ENCODE results near the gene AFG1L.
"Not testable (repeated sequence)": the region's sequence is repeated elsewhere in the genome, so short reads cannot be mapped to it uniquely, and the experiment has no call there.

The AFG1L gene

GRCh38 chr6:108518714-108519576, 224.1 kb downstream of the AFG1L start:
- no peak for DNase-seq (ENCODE audit: low read depth)

DNA sequence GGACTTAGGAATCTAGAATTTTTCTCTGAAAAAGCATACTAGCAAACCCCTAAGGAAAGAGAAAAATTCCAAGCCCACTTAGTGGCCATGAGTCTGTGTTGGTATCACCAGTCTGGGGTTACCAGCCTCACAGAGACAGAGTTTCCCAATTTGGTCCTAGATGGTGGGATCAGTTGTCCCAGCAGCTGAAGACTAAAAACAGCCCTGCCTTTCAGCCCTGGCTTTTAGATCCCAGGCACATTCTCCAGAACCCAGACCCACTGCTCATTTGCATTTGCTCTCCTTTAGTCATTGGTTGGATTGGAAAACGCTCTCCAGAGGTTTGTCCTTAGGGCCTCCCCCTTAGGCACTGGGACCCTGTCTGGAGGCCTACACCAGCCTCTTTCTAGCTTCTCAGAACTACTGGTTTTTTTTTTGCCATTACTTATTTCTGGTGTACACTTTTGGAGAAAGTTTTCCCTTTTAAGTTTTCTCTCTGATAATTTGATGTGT, 226.8 kb downstream of the AFG1L start:
- DNase-seq (ENCODE audit: low read depth), result no peak

- no peak for DNase-seq (ENCODE audit: low read depth)
Measured at GRCh38 chr6:108523697-108524096, 228.8 kb downstream of the AFG1L start.

- no peak for DNase-seq (ENCODE audit: low read depth)
Measured at GRCh38 chr6:108524528-108525248, 229.8 kb downstream of the AFG1L start.

DNA sequence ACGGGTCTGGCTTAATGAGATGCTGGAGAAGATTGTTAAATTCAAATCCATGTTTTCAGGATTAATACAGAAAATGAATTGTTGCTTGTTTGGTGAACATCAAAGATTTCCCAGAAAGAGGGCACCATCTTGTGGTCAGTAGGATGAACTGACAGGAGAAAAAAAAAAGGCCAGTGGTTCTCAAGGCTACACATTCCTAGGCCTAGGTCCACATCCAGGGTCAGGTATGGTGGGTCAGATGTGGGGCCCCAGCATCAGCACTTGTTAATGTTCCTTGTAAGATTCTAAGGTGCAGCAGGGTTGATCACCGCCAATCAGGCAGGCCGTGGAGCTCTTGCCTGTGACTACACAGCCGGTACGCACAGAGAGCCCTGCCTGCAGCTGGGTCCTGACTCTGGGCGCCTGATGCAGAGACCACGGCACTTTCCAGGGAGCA, 231.9 kb downstream of the AFG1L start:
- no peak for DNase-seq (ENCODE audit: low read depth)

DNA sequence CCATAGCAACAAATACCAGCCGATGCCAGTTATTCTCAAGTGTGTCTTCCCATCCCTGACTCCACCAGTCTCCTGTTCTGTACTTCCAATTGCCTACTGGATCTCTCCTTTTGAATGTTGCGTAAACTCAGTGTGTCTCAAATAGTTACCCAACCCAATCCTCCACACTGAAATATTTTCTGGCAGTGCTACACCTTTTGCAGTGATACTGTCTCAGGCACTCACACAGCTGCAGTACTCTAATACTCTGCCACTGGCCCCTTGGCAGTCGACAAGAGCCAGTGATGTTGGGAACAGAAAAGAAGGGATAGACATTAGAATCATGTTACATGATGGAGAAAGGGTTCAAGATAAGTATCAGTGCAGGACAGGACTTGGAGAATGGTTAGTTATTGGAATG, 234.0 kb downstream of the AFG1L start:
- DNase-seq (ENCODE audit: low read depth), result no peak

DNA sequence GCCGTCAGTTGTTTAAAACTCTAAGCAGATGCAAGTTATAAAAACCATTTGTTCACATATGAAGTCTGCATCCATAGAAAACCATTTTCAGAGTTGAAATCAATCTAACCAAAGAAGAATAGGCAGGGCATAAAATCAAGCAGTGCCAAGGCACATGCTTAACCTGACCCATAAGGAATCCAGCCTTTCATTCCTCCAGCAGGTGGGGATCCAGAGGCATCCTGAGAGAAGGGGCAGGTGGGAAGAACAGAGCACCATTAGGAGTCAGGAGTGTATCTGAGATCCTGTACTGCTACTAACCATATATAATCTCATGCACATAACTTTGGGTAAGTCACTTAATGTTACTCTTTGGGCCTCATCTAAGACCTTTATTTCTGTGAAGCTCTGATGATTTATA, 236.5 kb downstream of the AFG1L start:
- no peak for DNase-seq (ENCODE audit: low read depth)

DNA sequence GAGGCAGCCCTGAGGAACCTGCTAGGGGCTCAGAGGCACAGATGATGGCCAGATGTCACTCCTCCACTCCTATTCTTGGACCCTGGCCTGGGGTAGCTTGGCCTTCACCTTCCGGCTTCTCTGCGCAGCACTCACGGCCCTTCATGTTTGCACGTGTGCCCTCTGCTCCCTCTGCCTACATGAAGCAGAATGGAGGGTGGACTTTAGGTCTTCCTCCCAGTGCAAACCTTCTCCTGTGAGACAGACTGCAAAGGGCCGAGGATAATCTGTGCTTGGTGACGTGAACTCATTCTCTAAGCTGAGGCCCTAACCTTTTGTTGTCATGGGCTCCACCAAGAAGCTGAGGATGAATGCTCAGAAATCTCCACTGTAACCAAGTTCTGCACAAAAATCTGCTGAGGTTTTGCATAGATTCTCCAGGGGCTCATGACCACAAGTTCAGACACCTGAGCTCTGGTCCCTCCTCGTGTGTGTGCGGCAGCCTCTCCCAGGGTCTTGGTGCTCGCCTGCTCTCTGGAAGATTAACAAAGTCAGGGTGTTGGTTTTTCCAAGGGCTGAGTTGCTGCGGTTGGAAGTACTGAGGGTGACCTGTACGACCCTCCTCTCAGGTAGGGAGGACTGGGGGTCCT, 240.4 kb downstream of the AFG1L start:
- DNase-seq (ENCODE audit: low read depth), result no peak

DNA sequence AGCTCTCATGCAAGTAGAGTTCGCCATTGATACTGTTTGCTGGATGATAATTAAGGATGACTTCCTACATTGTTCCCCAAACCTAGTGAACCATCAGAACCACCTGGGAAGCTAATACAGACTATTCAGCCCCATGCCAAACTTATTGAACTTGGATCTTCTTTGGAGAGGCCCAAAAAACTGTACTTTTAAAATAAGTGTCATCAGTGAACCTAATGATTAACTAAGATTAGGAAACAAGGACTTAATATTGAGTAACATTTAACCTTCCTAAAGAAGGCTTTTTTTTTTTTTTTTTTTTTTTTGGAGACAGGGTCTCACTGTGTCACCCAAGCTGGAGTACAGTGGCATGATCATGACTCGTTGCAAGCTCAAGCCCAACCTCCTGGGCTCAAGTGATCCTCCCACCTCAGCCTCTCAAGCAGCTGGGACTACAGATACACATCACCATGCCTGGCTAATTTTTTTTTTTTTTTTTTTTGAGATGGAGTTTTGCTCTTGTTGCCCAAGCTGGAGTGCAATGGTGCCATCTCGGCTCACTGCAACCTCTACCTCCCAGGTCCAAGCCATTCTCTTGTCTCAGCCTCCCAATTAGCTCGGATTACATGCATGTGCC, 241.2 kb downstream of the AFG1L start:
- not testable (repeated sequence) for DNase-seq (ENCODE audit: low read depth)

DNA sequence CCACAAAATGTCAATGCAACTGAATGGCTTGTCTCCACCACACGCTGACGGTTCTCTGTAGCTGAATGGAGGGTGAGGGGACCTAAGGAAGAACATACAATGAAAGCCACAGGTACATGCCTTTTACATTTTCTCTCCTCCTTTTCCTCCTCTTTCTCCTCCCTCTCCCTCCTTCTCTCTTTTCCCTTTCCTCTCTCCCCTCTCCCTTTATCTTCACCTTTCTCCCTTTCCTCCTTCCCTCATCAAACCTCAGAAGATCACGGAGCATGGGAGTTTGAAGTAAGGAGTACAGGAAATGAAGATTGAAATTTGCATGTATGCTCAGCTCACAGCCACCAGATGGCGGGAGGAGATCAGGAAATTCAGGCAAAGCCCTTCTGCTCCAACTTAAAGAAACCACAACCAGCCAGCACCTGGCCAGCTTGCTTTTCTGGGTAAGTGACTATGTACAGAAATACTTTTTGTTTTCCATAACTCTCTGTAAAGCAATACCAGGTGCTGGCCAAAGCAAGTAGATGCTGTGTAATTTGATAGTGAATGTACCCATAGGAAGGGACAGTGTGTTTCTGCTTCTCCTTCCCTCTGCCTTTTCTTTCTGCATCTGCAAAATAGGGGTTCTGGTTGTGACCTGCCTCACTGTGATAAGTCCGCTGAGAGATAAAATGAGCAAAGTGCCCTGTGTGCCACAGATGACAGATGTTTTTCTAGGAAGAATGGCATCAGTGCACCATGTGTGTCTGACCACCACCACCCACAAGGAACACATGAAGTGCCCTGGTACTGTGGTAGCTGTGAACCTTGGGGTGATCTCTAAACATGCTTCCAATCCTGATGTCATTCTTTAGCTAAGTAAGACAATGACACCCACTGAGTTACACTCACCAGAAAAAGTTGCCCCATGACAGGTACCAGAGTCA, 247.2 kb downstream of the AFG1L start:
- peak; percentile 49 for DNase-seq (ENCODE audit: low read depth)

DNA sequence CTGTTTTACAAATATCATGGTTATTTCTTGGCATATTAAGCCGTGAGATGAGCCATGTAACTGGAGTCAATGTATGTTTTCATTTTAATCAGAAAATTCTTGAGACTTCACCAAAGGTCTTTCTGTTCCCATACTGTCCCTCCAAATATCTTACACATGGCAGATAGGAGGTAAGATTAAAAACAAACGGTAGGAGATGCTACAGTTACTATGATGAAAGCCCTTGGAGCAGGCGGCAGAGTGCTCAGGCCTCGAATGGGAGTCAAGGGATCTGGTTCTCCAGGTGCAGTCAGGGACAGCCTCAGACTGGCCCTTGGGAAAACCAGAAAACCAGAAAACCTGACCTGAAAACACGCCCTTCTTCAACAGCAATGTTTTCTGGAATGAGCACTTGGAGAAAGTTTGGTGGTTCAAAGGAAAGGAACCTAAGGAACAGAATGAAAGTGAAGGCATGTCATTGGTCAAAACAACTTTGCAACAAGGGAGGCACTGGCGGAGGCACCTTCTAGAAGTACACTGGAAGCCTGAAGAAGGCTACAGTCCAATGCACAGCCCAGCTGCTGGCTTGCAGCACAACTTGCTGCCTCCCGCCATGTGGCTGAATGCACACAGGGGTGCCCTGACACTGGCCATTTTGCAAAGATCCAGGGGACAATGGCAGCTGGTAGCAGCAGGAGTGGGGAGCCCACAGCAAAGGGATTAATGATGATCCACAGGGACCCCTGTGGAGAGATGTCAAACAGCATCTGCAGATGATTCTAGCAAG, 248.5 kb downstream of the AFG1L start:
- no peak for DNase-seq (ENCODE audit: low read depth)

DNA sequence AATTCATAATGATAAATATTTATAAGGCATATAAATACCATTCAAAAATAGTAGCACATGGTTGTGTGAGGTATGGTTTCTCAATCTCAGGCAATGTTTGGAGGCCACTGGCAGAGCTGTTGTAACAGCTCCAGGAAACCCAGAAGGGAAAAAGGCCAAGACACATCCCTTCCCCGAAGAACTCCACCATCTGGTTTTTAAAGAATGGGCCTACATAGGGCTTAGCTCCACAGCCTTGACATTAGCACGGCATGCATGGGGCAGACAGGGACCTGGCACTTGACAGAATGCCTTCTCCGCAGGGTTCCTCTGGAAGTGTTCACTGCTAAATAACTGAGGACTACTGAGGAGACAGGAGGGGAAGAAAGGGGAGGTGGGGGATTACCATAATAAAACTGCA, 249.8 kb downstream of the AFG1L start:
- no peak for DNase-seq (ENCODE audit: low read depth)

- no peak for DNase-seq (ENCODE audit: low read depth)
Measured at GRCh38 chr6:108546079-108547049, 251.5 kb downstream of the AFG1L start.

- no peak for DNase-seq (ENCODE audit: low read depth)
Measured at GRCh38 chr6:108549241-108549640, 254.4 kb downstream of the AFG1L start.

DNA sequence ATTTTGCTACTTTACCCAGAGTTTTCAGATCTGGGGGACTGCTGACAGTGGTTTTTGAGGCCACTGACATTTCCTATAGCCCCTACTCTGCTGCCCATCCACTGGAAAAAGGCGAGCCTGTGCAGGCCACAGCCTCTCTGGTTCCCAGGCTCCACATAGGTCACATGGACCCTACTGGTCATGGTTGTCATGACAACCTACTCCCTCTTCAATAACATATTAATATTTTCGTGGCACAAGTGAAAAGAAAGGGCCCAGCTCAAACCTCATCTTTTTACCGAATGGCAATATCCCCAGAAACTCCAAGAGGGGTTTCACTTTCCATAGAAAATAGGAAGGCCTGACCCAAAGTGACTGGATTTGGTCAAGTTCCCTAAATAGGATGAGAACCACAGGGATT, 254.9 kb downstream of the AFG1L start:
- no peak for DNase-seq (ENCODE audit: low read depth)

DNA sequence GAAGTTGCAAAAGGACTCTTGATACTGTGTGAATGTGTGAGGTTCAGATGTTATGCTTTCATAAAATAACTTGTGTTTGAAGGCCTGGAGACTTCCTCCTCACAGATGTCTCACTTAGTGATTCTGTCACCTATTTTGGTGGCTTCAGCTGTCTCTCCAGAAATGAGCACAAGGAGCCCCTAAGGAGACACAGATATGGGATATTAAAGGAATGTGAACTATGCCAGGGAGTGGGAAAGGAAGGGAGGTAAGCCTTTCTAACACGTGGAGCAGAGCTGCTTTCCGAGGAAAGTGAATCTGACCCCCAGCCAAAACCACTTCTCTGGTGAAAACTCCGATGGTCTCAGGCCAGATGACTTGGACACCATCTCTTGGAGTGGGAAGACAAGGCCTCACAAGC, 255.4 kb downstream of the AFG1L start:
- DNase-seq (ENCODE audit: low read depth), result no peak

DNA sequence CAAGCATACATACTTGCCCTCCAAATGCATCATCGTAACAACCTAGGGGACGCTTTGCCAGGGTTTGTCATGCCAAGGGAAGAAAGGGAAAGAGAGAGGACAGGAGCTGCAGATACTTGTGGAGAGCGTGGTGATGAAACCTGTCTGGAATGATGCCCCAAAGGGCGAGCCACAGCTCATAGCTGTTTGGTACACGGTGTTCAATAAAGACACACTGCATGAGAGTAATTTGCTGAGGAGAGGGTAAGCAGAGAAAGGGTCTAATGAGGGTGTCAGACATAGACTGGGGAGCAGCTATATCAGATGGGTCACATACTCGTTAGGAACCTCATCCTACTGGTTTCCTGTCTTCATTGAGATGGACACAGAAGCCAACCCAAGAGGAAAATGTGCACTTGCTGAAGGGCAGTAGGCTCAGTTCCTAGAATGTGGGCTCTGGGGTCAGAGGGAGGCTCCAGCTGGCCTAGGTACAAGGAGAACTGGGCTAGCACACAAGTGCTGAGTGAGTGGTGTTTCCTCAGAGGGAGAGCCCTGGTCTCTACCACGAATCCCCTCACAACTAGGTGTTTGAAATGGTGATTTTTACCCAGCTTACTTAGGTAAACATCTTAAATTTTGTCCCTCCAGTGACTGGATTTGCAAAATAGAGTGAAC, 260.7 kb downstream of the AFG1L start:
- DNase-seq (ENCODE audit: low read depth), result no peak

GRCh38 chr6:108556250-108556649, 261.4 kb downstream of the AFG1L start:
- no peak for DNase-seq (ENCODE audit: low read depth)

Measured in stimulated activated CD8-positive, alpha-beta memory T cell treated with anti-CD3 and anti-CD28 coated beads, Interleukin-15, amount 100 ng/mL, for 1 hour (primary cell).